NCI-H1694 (cell line): ENCODE measurements around the gene NOD2.

Source experiments
- DNase-seq: peaks from one replicate; lab custom pipeline; 2025; lab: John Stamatoyannopoulos, UW

NOD2 gene

GRCh38 chr16:50692999-50693781 lies at the start of gene NOD2:
Gene NOD2 (plus strand): TSS chr16:50693606. CDS start chr16:50699496, 5,890 bp downstream.
- DNase-seq: no peak

DNA sequence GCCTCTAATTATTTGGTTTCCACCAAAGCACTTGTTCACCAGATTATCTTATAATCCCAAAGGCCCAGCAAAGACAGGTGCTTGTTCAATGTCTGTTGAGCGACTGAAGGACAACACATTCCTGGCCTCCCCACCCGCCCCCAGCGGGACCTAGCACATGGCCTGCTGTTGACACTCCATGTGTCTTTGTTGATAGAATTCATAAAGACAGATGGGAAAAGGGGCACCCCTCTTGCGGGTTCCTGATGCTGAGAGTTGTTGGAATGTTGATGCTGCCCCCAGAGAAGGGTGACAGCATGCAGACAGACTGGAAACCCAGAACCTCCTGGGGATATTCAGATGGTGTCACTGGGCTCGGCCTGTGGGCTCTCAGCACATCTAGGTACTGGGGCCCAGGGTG lies 49.2 kb upstream of the NOD2 start:
- DNase-seq: no peak

DNA sequence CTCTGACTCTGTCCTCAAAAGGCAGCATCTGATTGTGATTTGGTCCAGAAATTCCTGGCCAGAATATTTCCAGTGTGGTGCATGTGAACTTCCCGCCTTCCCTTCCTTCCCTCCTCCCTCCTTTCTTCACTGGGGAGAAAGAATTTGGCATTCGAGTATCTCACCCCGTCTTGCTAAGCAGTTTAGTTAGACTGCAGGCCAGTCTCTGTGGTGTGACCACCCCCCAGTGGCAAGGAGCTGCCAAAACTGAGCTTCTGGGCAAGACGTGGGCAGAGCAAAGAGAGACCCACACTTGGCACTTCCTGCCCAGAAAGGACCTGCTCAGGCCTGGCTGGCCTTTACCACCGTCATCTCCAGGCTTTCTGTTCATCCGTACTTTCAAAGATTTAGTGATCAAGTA lies 48.7 kb upstream of the NOD2 start:
- peak; percentile 3 for DNase-seq

GRCh38 chr16:50645563-50646220 lies 47.7 kb upstream of the NOD2 start:
- no peak for DNase-seq

DNA sequence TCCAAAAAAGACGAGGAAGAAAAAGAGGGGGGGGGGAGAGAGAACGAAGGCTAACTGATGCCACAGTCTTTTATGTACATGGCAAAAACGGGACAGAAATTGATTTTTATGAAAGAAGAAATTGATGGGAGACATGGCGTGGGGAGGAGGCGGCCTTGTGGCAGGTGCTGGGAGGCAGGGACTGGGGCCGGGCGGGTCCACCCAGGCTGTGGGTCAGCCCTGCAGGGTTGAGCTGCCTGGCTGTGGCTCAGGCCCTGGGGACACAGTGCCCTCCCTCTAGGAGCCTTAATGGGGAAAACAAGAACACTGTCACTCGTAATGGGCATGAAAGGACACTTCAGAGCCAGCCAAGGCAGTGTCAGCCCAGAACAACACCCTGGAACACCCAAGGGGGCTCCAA lies 47.1 kb upstream of the NOD2 start:
- no peak for DNase-seq

- no peak for DNase-seq
These were observed 41.5 kb upstream of the NOD2 start for GRCh38 chr16:50651835-50652438.

DNA sequence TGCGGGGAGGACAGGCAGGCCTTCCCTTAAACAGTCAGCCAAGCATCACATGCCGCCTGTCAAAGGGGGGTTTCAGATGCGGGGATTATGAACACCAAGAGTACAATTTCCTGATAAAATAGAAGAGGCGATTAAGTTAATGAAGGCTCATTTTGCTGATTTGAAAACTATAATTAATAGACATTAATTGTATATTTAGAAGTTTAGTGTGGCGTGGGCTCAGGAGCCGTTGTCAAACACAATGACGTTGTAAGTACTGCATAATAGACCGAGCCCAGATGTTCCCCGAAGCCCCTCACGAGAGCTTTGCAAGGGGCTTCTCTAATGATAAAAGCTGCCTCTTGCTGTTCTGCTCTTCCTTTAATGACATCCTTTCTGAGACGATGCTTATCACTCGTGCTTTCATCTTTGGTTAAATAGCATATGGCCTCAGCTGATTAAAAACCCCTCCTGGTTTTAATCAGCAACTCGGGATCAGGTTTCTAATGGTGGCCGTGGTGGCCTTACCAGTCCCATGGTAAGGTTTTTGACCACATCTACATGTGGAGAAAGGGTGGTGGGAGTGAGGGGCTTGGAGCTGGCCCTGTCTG lies 40.5 kb upstream of the NOD2 start:
- no peak for DNase-seq

- no peak for DNase-seq
These were observed 39.5 kb upstream of the NOD2 start for GRCh38 chr16:50653633-50654519.

- no peak for DNase-seq
These were observed 37.8 kb upstream of the NOD2 start for GRCh38 chr16:50655558-50656055.

- DNase-seq: no peak
These were observed 36.2 kb upstream of the NOD2 start for GRCh38 chr16:50657241-50657640.

GRCh38 chr16:50659806-50660205 lies 33.6 kb upstream of the NOD2 start:
- DNase-seq: no peak

- DNase-seq: no peak
These were observed 31.0 kb upstream of the NOD2 start for GRCh38 chr16:50662306-50662940.

DNA sequence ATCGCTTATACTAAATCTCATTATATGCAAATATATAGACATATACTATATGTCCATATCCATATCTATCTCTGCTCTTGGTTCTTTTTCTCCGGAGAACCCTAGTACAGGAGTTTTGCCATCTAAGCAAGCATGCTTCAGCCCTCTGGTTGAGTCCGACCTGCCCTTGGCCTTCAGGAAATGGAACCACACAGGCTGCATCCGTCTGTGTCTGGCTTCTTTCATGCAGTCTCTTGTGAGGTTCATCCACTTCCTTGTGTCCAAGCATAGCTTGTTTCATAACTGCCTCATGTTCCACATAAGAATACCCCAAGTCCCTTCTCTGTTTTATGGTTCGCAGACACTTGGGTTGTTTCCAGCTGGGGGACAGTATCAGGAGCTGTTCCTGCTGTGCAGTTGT lies 29.1 kb upstream of the NOD2 start:
- DNase-seq: no peak

DNA sequence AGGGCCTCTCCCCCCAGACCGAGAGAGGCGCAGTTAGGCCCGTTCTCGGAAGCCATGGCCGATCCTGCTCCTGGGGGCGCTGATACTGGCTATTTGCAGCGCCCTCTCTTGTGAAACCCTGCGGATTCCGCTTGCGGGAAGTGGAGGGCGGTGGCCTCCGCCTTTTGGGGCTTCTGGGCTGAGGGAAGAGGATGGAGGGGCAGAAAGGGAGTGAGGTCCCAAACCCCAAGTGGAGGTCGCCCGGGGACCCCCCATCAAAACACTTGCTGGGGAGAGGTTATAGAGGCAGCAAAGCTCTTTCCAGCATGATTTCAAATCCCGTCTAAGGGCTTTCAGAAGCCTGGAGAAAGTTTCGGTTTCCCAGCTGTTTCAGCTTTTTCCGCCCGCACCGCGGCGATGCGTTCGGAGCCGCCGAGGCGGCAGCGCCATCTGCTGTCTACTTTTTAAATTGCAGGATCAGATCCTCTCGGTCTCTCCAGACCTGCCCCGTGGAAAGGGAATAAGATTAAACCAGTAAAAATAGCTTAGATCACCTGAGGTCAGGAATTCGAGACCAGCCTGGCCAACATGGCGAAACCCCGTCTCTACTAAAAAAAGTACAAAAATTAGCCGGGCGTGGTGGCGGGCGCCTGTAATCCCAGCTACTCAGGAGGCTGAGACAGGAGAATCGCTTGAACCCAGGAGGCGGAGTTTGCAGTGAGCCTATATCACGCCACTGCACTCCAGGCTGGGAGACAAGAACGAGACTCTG lies 28.1 kb upstream of the NOD2 start:
- peak; percentile 56 for DNase-seq

DNA sequence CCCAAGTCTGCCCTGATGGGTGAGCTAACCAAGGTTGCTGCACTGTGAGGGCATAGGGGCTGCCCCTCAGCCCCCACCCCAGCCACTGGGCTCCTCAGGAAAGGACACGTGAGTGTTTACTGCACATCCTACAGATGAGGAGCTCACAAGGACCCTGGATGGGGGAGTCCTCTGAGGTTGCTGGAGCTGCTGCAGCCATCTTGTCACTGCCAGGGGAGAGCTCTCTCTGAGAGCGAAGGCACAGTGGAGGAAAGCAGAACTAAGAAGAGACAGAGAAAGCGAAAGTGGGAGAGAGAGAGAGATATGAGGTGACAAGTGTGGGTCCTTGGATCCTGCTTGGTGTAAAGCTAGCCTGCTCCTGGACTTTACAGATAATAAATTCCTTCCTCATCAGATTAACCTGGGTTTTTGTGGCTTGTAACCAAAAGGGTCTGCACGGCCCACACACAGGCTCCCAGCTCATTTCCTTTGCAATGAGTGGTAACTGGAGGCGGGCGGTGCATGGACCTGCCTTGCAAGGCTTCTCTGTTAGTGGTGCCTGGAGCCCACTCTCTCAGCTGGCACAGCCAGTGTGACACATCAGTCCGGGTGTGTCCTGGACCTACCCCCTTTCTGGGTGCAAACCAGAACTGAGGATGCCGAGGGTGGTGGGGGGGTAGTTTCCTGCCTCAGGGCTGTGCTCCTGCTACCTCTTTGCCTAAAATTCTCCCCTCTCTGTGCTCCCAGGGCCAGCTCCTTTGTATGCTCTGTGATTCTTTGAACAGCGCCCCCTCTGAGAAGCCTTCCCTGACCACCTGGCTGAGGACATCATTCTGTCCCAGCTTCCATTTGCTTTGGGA lies 26.5 kb upstream of the NOD2 start:
- DNase-seq: no peak

- no peak for DNase-seq
These were observed 25.7 kb upstream of the NOD2 start for GRCh38 chr16:50667497-50668367.

GRCh38 chr16:50668368-50669008 lies 24.9 kb upstream of the NOD2 start:
- DNase-seq: no peak

- DNase-seq: no peak
These were observed 23.7 kb upstream of the NOD2 start for GRCh38 chr16:50669741-50670140.
